Astrocyte (in vitro differentiated cells and primary cell): Measurements from ENCODE around the gene CHADL. TPM values are rescaled to one million over a fixed set of nuclear protein-coding genes. Genes with fewer than 3 reads are reported as not detected.

Experiments
- DNase-seq: peaks from one replicate; pipeline ENCODE4 v3.0.0-alpha.2; 2010; ENCODE audit warnings: low read depth
- FAIRE-seq: peaks from 2 replicates; lab custom pipeline; 2011; peaks lifted over from hg19 to GRCh38; lab: Jason Lieb, UNC
- H2AFZ ChIP-seq: 2 replicates; pipeline ENCODE4 v1.6.0; 2012; ENCODE audit warnings: low read depth, low read length, inconsistent platforms
- H3K27ac ChIP-seq: 2 replicates; pipeline ENCODE4 v1.5.1; 2011; ENCODE audit warnings: low read depth, low read length, inconsistent platforms
- H3K27me3 ChIP-seq: 2 replicates; pipeline ENCODE4 v1.6.0; 2011; ENCODE audit warnings: low read length, inconsistent platforms; ENCODE audit not compliant: insufficient read depth
- H3K36me3 ChIP-seq: 2 replicates; pipeline ENCODE4 v1.5.1; 2011; ENCODE audit warnings: low read length, inconsistent platforms; ENCODE audit not compliant: insufficient read depth
- H3K4me1 ChIP-seq: 2 replicates; pipeline ENCODE4 v1.5.1; 2011; ENCODE audit warnings: low read length, inconsistent platforms; ENCODE audit not compliant: insufficient read depth
- H3K4me2 ChIP-seq: 2 replicates; pipeline ENCODE4 v1.6.0; 2012; ENCODE audit warnings: low read length, inconsistent platforms
- H3K4me3 ChIP-seq: 2 replicates; pipeline ENCODE4 v1.5.1; 2011; ENCODE audit warnings: low read depth, mild to moderate bottlenecking, low read length, inconsistent platforms; ENCODE audit not compliant: insufficient read depth
- H3K79me2 ChIP-seq: 2 replicates; pipeline ENCODE4 v1.6.0; 2012; ENCODE audit warnings: mild to moderate bottlenecking, low read length, inconsistent platforms; ENCODE audit not compliant: insufficient read depth
- H3K9ac ChIP-seq: 2 replicates; pipeline ENCODE4 v1.6.0; 2012; ENCODE audit warnings: mild to moderate bottlenecking, low read length, inconsistent platforms
- H3K9me3 ChIP-seq: 2 replicates; pipeline ENCODE4 v1.5.1; 2012; ENCODE audit warnings: low read depth, mild to moderate bottlenecking, low read length, inconsistent platforms; ENCODE audit not compliant: insufficient read depth
- H4K20me1 ChIP-seq: 2 replicates; pipeline ENCODE4 v1.6.0; 2012; ENCODE audit warnings: low read length, inconsistent platforms; ENCODE audit not compliant: insufficient read depth
- H3K27ac Mint-ChIP-seq: one replicate; pipeline ENCODE4 v1.8.0; 2021; ENCODE audit warnings: mild to moderate bottlenecking, mixed read lengths; ENCODE audit not compliant: unreplicated experiment
- H3K27me3 Mint-ChIP-seq: one replicate; pipeline ENCODE4 v1.8.0; 2021; ENCODE audit warnings: low read depth, mixed read lengths; ENCODE audit not compliant: unreplicated experiment
- H3K36me3 Mint-ChIP-seq: one replicate; pipeline ENCODE4 v1.8.0; 2021; ENCODE audit warnings: low read depth, mixed read lengths; ENCODE audit not compliant: unreplicated experiment
- H3K4me1 Mint-ChIP-seq: one replicate; pipeline ENCODE4 v1.8.0; 2021; ENCODE audit warnings: low read depth, mixed read lengths; ENCODE audit not compliant: unreplicated experiment
- H3K4me3 Mint-ChIP-seq: one replicate; pipeline ENCODE4 v1.8.0; 2021; ENCODE audit warnings: mild to moderate bottlenecking, moderate library complexity, mixed read lengths; ENCODE audit not compliant: unreplicated experiment
- H3K9me3 Mint-ChIP-seq: one replicate; pipeline ENCODE4 v1.8.0; 2021; ENCODE audit warnings: mild to moderate bottlenecking, mixed read lengths; ENCODE audit not compliant: unreplicated experiment
- CTCF ChIP-seq: IDR thresholded peaks from 2 replicates; pipeline ENCODE4 v1.5.1; 2011; ENCODE audit warnings: low read depth, mild to moderate bottlenecking, inconsistent platforms, low read length, moderate library complexity; ENCODE audit not compliant: insufficient read depth
- EZH2 ChIP-seq: IDR thresholded peaks from 2 replicates; pipeline ENCODE4 v1.6.1; 2012; ENCODE audit warnings: mild to moderate bottlenecking, low read length, inconsistent platforms; ENCODE audit not compliant: insufficient read depth
- total RNA-seq: library from RNA; stranded (reverse); gene quantifications from 2 replicates; pipeline ENCODE4 v1.2.1, GENCODE V29; 2021

CHADL gene
- total RNA-seq, 1 donor from 2014 or later: 0.23 TPM

- no peaks in the 10 kb centered on the region for H3K27me3 ChIP-seq
- H3K9me3 ChIP-seq: no peaks in the 10 kb centered on the region
- H3K4me3 Mint-ChIP-seq: no peak overlapping the region
- peaks cover 17% of the 10 kb centered on the region for H4K20me1 ChIP-seq
- H3K9me3 Mint-ChIP-seq: no peaks in the 10 kb centered on the region
- H3K36me3 ChIP-seq: peaks cover 35% of the 10 kb centered on the region
- TF ChIP-seq CTCF (no peak), EZH2 (no peak)
- H3K27me3 Mint-ChIP-seq: no peaks in the 10 kb centered on the region
- H3K4me1 ChIP-seq: no peaks in the 10 kb centered on the region
- no peak overlapping the region for H3K9ac ChIP-seq
- DNase-seq: no peak
- H3K27ac Mint-ChIP-seq: no peak overlapping the region
- no peak overlapping the region for H3K4me2 ChIP-seq
- no peak overlapping the region for H2AFZ ChIP-seq
- no peak overlapping the region for H3K27ac ChIP-seq
- no peak for FAIRE-seq
- no peak overlapping the region for H3K4me3 ChIP-seq
- H3K79me2 ChIP-seq: no peaks in the 10 kb centered on the region
- no peaks in the 10 kb centered on the region for H3K4me1 Mint-ChIP-seq
- peaks cover 9% of the 10 kb centered on the region for H3K36me3 Mint-ChIP-seq
Observed at GRCh38 chr22:41250127-41250526, 9.4 kb upstream of the CHADL start.

DNA sequence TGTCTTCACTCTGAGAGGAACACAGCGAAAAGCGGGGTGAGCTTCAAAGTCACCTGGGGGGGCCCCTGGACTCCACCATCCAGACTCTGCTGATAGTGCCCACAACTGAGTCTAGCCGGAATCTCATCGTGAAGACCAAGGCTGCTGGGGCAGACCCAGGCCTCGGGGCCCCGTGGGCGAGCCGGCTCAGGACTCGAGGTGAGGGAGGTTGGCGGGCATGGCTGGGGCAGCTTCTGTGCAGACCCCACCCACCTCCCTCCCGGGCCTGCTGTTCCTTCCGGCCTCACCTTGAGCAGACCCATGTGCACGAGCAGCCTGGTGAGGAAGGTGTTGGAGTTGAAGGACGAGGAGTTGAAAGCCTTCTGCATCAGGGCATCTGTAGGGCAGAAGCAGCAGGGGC is 8.7 kb upstream of the CHADL start:
- Histone ChIP-seq H3K9me3 (no peaks in the 10 kb centered on the region), H3K27ac (no peak overlapping the region), H3K36me3 (peaks cover 32% of the 10 kb centered on the region), H3K4me1 (no peaks in the 10 kb centered on the region), H3K79me2 (no peaks in the 10 kb centered on the region), H3K4me2 (no peak overlapping the region), H2AFZ (no peak overlapping the region), H3K9ac (no peak overlapping the region), H3K27me3 (no peaks in the 10 kb centered on the region), H4K20me1 (peaks cover 17% of the 10 kb centered on the region), H3K4me3 (no peak overlapping the region)
- Mint-ChIP-seq H3K36me3 (peaks cover 9% of the 10 kb centered on the region), H3K27ac (no peak overlapping the region), H3K4me3 (no peak overlapping the region), H3K9me3 (no peaks in the 10 kb centered on the region), H3K4me1 (no peaks in the 10 kb centered on the region), H3K27me3 (no peaks in the 10 kb centered on the region)
- DNase-seq (no peak), FAIRE-seq (no peak)
- TF ChIP-seq CTCF (no peak), EZH2 (no peak)

DNA sequence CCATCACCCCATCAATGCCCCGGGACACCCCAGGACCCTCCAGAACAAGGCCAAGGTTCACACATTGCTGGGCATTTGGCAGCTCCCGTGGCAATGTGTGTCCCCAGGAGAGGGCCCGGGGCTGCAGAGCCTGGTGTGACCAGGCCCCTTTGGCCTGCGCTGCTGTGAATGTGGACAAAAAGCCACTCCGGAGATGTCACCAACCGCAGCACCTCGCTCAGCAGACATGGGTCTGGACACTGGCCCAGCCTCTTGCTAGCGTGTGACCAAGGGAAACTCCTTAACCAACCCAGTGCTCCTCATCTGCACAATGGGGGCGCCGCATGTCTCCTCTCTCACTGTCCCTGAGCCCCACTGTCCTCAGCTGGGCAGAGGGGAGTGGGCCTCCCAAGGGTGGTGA is 8.0 kb upstream of the CHADL start:
- no peaks in the 10 kb centered on the region for H3K9me3 Mint-ChIP-seq
- no peak overlapping the region for H2AFZ ChIP-seq
- FAIRE-seq: no peak
- no peak overlapping the region for H3K4me3 ChIP-seq
- H3K79me2 ChIP-seq: no peaks in the 10 kb centered on the region
- H3K4me1 ChIP-seq: no peaks in the 10 kb centered on the region
- H4K20me1 ChIP-seq: peaks cover 12% of the 10 kb centered on the region
- H3K27me3 Mint-ChIP-seq: no peaks in the 10 kb centered on the region
- H3K27me3 ChIP-seq: no peaks in the 10 kb centered on the region
- no peak overlapping the region for H3K4me2 ChIP-seq
- H3K4me1 Mint-ChIP-seq: no peaks in the 10 kb centered on the region
- DNase-seq: no peak
- H3K9ac ChIP-seq: no peak overlapping the region
- TF ChIP-seq CTCF (no peak), EZH2 (no peak)
- no peak overlapping the region for H3K4me3 Mint-ChIP-seq
- peaks cover 32% of the 10 kb centered on the region for H3K36me3 ChIP-seq
- H3K27ac Mint-ChIP-seq: no peak overlapping the region
- H3K36me3 Mint-ChIP-seq: peaks cover 9% of the 10 kb centered on the region
- H3K27ac ChIP-seq: no peak overlapping the region
- no peaks in the 10 kb centered on the region for H3K9me3 ChIP-seq
